HEK293 (cell line): Measurements from ENCODE around the gene MLF2.

Experiments used
- BCL11A ChIP-seq: fragments of 450-650 bp; formaldehyde crosslinking; IDR thresholded peaks from 2 replicates; pipeline ENCODE4 v1.5.1; 2016; ENCODE audit warnings: low read depth, missing biosample characterization, missing genetic modification characterization
- BCL11B ChIP-seq: fragments of 450-650 bp; formaldehyde crosslinking; IDR thresholded peaks from 2 replicates; pipeline ENCODE4 v1.5.1; 2016; ENCODE audit warnings: low read depth, missing biosample characterization, missing genetic modification characterization
- EGR2 ChIP-seq: fragments of 450-650 bp; formaldehyde crosslinking; IDR thresholded peaks from 2 replicates; pipeline ENCODE4 v1.5.1; 2016; ENCODE audit warnings: low read depth, missing biosample characterization, missing genetic modification characterization
- KLF1 ChIP-seq: fragments of 450-650 bp; formaldehyde crosslinking; IDR thresholded peaks from 2 replicates; pipeline ENCODE4 v1.5.1; 2016; ENCODE audit warnings: missing biosample characterization, missing genetic modification characterization
- KLF10 ChIP-seq: fragments of 450-650 bp; IDR thresholded peaks from 2 replicates; pipeline ENCODE4 v1.5.1; 2018; ENCODE audit warnings: missing biosample characterization, mild to moderate bottlenecking, missing genetic modification characterization
- KLF7 ChIP-seq: fragments of 450-650 bp; formaldehyde crosslinking; IDR thresholded peaks from 2 replicates; pipeline ENCODE4 v1.5.1; 2016; ENCODE audit warnings: missing biosample characterization, missing genetic modification characterization, borderline replicate concordance
- KLF8 ChIP-seq: fragments of 450-650 bp; formaldehyde crosslinking; IDR thresholded peaks from 2 replicates; pipeline ENCODE4 v1.5.1; 2016; ENCODE audit warnings: missing biosample characterization, missing genetic modification characterization
- MEIS1 ChIP-seq: sonication (generic); formaldehyde crosslinking; IDR thresholded peaks from 2 replicates; pipeline ENCODE4 v1.8.1; 2022; ENCODE audit warnings: missing genetic modification reagents, mild to moderate bottlenecking, borderline replicate concordance
- PBX3 ChIP-seq: sonication (generic); formaldehyde crosslinking; IDR thresholded peaks from 2 replicates; pipeline ENCODE4 v1.8.1; 2022; ENCODE audit warnings: mild to moderate bottlenecking, moderate library complexity, missing genetic modification reagents
- PRDM10 ChIP-seq: fragments of 450-650 bp; formaldehyde crosslinking; IDR thresholded peaks from 2 replicates; pipeline ENCODE4 v1.5.1; 2016; ENCODE audit warnings: missing biosample characterization, missing genetic modification characterization
- SP3 ChIP-seq: fragments of 450-650 bp; formaldehyde crosslinking; IDR thresholded peaks from 2 replicates; pipeline ENCODE4 v1.5.1; 2016; ENCODE audit warnings: missing biosample characterization, missing genetic modification characterization
- ZBTB10 ChIP-seq: fragments of 450-650 bp; formaldehyde crosslinking; IDR thresholded peaks from 2 replicates; pipeline ENCODE4 v1.5.1; 2016; ENCODE audit warnings: missing biosample characterization, missing genetic modification characterization
- ZBTB17 ChIP-seq: fragments of 450-650 bp; formaldehyde crosslinking; IDR thresholded peaks from 2 replicates; pipeline ENCODE4 v1.5.1; 2016; ENCODE audit warnings: missing biosample characterization, missing genetic modification characterization
- ZBTB48 ChIP-seq: fragments of 450-650 bp; formaldehyde crosslinking; IDR thresholded peaks from 2 replicates; pipeline ENCODE4 v1.5.1; 2016; ENCODE audit warnings: missing biosample characterization, missing genetic modification characterization
- ZIC2 ChIP-seq: fragments of 450-650 bp; formaldehyde crosslinking; IDR thresholded peaks from 2 replicates; pipeline ENCODE4 v1.5.1; 2016; ENCODE audit warnings: missing biosample characterization, missing genetic modification characterization
- ZNF146 ChIP-seq: fragments of 450-650 bp; formaldehyde crosslinking; IDR thresholded peaks from 2 replicates; pipeline ENCODE4 v1.5.1; 2016; ENCODE audit warnings: missing biosample characterization, missing genetic modification characterization
- ZNF157 ChIP-seq: fragments of 450-650 bp; formaldehyde crosslinking; IDR thresholded peaks from 2 replicates; pipeline ENCODE4 v1.5.1; 2016; ENCODE audit warnings: missing biosample characterization, missing genetic modification characterization
- ZNF24 ChIP-seq: fragments of 450-650 bp; formaldehyde crosslinking; IDR thresholded peaks from 2 replicates; pipeline ENCODE4 v1.5.1; 2016; ENCODE audit warnings: missing biosample characterization, missing genetic modification characterization
- ZNF324 ChIP-seq: fragments of 450-650 bp; formaldehyde crosslinking; IDR thresholded peaks from 2 replicates; pipeline ENCODE4 v1.5.1; 2016; ENCODE audit warnings: missing biosample characterization, missing genetic modification characterization
- ZNF366 ChIP-seq: fragments of 450-650 bp; formaldehyde crosslinking; conservative IDR thresholded peaks from 2 replicates; pipeline ENCODE4 v1.5.1; 2016; ENCODE audit warnings: missing biosample characterization, missing genetic modification characterization
- ZNF391 ChIP-seq: fragments of 450-650 bp; formaldehyde crosslinking; IDR thresholded peaks from 2 replicates; pipeline ENCODE4 v1.5.1; 2016; ENCODE audit warnings: low read depth, missing biosample characterization, missing genetic modification characterization, borderline replicate concordance
- ZNF501 ChIP-seq: fragments of 450-650 bp; formaldehyde crosslinking; IDR thresholded peaks from 2 replicates; pipeline ENCODE4 v1.5.1; 2016; ENCODE audit warnings: missing biosample characterization, missing genetic modification characterization
- ZNF549 ChIP-seq: fragments of 450-650 bp; IDR thresholded peaks from 2 replicates; pipeline ENCODE4 v1.5.1; 2018; ENCODE audit warnings: missing biosample characterization, missing genetic modification characterization, mild to moderate bottlenecking, inconsistent platforms, moderate library complexity
- ZNF560 ChIP-seq: fragments of 450-650 bp; formaldehyde crosslinking; IDR thresholded peaks from 2 replicates; pipeline ENCODE4 v1.5.1; 2017; ENCODE audit warnings: missing biosample characterization, missing genetic modification characterization, borderline replicate concordance
- ZNF600 ChIP-seq: fragments of 450-650 bp; formaldehyde crosslinking; IDR thresholded peaks from 2 replicates; pipeline ENCODE4 v1.5.1; 2016; ENCODE audit warnings: missing biosample characterization, missing genetic modification characterization
- ZNF76 ChIP-seq: fragments of 450-650 bp; formaldehyde crosslinking; IDR thresholded peaks from 2 replicates; pipeline ENCODE4; 2016; ENCODE audit warnings: low read depth, missing biosample characterization, missing genetic modification characterization, borderline replicate concordance
- ZNF843 ChIP-seq: fragments of 450-650 bp; formaldehyde crosslinking; IDR thresholded peaks from 2 replicates; pipeline ENCODE4 v1.5.1; 2016; ENCODE audit warnings: missing biosample characterization, missing genetic modification characterization
- TF ChIP-seq, protein P1 (sequence below): fragments of 450-650 bp; IDR thresholded peaks from 2 replicates; pipeline ENCODE4 v1.5.1; 2018; ENCODE audit warnings: missing biosample characterization, missing genetic modification characterization
- TF ChIP-seq, protein P2 (sequence below): fragments of 450-650 bp; formaldehyde crosslinking; optimal IDR thresholded peaks from 2 replicates; pipeline ENCODE3; 2016; ENCODE audit warnings: missing biosample characterization, mild to moderate bottlenecking, missing genetic modification characterization

Gene MLF2

DNA sequence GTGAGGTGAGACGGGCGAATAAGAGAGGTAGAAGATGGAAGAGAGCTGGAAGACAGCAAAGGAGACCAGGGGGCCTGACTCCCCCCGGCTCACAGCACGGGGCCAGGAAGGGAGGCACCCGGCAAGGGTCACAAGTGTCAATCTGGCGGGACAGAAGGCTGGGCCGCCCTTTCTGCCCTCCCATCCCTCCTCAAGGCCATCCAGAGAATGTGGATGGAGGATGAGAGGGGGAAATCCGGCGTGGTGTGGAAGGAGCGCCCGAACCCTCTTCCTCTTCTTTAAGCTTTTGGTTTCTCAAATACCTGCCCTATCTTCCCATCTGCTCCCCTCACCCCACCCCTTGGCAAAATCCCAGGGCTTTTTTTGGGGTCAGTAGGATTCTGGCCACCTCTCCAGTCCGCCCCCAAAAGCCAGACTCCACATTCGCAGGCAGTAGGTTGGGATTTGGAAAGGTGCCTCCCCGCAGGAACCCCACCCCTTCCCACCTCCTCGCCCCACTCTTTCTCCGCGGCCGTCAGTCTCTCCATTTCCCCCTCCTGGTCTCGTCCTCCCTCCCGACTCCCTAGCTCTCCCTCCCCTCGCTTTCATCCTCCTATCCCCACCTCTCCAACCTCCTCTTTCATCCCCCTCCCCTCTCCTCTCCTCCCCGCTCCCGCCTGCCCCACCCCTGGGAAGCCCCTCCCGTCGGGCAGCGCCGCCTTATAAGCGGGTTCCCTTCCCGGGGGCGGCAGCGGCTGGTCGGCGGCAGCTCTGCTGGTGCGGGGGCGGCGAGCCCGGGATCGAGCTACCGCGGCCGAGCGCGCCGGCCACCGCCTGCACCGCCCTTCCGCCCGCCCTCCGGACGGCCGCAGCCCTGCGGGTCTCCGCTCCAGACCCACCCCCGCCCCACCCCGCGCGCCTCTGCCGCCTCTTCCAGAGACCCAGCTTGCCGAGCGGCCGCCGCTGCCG lies 13.0 kb upstream of the MLF2 start, which contains the start of gene PTMS (continued):
- 0 out of 2 replicates have a peak, but pooled peaks have one; percentile 53 for TF ChIP-seq BCL11A (tag by site-specific recombination)
- peak; percentile 98 for TF ChIP-seq SP3 (tag by site-specific recombination)
- TF ChIP-seq, protein P1, sequence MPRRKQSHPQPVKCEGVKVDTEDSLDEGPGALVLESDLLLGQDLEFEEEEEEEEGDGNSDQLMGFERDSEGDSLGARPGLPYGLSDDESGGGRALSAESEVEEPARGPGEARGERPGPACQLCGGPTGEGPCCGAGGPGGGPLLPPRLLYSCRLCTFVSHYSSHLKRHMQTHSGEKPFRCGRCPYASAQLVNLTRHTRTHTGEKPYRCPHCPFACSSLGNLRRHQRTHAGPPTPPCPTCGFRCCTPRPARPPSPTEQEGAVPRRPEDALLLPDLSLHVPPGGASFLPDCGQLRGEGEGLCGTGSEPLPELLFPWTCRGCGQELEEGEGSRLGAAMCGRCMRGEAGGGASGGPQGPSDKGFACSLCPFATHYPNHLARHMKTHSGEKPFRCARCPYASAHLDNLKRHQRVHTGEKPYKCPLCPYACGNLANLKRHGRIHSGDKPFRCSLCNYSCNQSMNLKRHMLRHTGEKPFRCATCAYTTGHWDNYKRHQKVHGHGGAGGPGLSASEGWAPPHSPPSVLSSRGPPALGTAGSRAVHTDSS (tag by site-specific recombination), result no peak
- peak; percentile 90 for TF ChIP-seq ZBTB10 (tag by site-specific recombination)
- TF ChIP-seq ZNF600 (tag by site-specific recombination), result peak; percentile 55
- peak; percentile 77; the same call in 1 of the 2 replicates for TF ChIP-seq PBX3 (CRISPR knock-in tag)
- TF ChIP-seq ZNF366 (tag by site-specific recombination), result peak; percentile 99
- TF ChIP-seq ZNF157, result no peak
- no peak for TF ChIP-seq ZNF560
- TF ChIP-seq KLF10 (tag by site-specific recombination), result peak; percentile 68
- TF ChIP-seq KLF7 (tag by site-specific recombination), result peak; percentile 96
- peak; percentile 47 for TF ChIP-seq ZBTB17 (tag by site-specific recombination)
- peak; percentile 6 for TF ChIP-seq ZNF146 (tag by site-specific recombination)
- TF ChIP-seq ZNF24 (tag by site-specific recombination), result peak; percentile 62; the same call in 1 of the 2 replicates
- TF ChIP-seq ZNF391, result 0 out of 2 replicates have a peak, but pooled peaks have one; percentile 24
- TF ChIP-seq EGR2 (tag by site-specific recombination), result peak; percentile 96
- TF ChIP-seq KLF8, result peak; percentile 99
- TF ChIP-seq, protein P2, sequence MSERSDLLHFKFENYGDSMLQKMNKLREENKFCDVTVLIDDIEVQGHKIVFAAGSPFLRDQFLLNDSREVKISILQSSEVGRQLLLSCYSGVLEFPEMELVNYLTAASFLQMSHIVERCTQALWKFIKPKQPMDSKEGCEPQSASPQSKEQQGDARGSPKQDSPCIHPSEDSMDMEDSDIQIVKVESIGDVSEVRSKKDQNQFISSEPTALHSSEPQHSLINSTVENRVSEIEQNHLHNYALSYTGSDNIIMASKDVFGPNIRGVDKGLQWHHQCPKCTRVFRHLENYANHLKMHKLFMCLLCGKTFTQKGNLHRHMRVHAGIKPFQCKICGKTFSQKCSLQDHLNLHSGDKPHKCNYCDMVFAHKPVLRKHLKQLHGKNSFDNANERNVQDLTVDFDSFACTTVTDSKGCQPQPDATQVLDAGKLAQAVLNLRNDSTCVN, result peak; percentile 80
- no peak for TF ChIP-seq ZNF549 (tag by site-specific recombination)
- peak; percentile 36 for TF ChIP-seq ZIC2
- TF ChIP-seq ZBTB48 (tag by site-specific recombination), result peak; percentile 71
- no peak for TF ChIP-seq MEIS1 (CRISPR knock-in tag)
- TF ChIP-seq ZNF843 (tag by site-specific recombination), result peak; percentile 78
- TF ChIP-seq ZNF76, result peak; percentile 80
- peak; percentile 68; the same call in 1 of the 2 replicates for TF ChIP-seq ZNF324 (tag by site-specific recombination)
- TF ChIP-seq BCL11B (tag by site-specific recombination), result peak; percentile 87
- TF ChIP-seq PRDM10, result peak; percentile 92
- peak; percentile 96 for TF ChIP-seq KLF1
- TF ChIP-seq ZNF501 (tag by site-specific recombination), result peak; percentile 84
